IMR-90 (cell line): ENCODE data around the gene TYRP1. TPM values are rescaled to one million over a fixed set of nuclear protein-coding genes. Genes with fewer than 3 reads are reported as not detected.

Experiments
- ATAC-seq: fragments of 200-7000 bp; cut with Tn5 transposase; 2 replicates; pipeline ENCODE4 v1.9.1; 2020; ENCODE audit warnings: low read depth, mild to moderate bottlenecking, moderate library complexity
- BruUV-seq: library from RNA; stranded (reverse); fragments of 400-500 nt; replicated peaks from 2 replicates; lab custom pipeline; 2021; lab: Mats Ljungman, UMichigan
- CTCF ChIA-PET: fragments of 300-600 bp; formaldehyde crosslinking; extraction: SDS; loops from one replicate; lab custom pipeline; 2021; ENCODE audit warnings: antibody characterized with exemption; lab: Yijun Ruan, JAX
- POLR2A ChIA-PET: fragments of 300-600 bp; sonication (Branson Sonifier 250); formaldehyde crosslinking; loops from one replicate; lab custom pipeline; 2022; ENCODE audit warnings: antibody characterized with exemption; ENCODE audit not compliant: unreplicated experiment; lab: Charles Lee
- DNase-seq: peaks from one replicate; pipeline ENCODE4 v3.0.0; 2013
- H2AFZ ChIP-seq: replicated peaks from 2 replicates; pipeline ENCODE3; 2013; ENCODE audit warnings: low read length, mild to moderate bottlenecking; ENCODE audit not compliant: poor library complexity
- H2AK5ac ChIP-seq: 2 replicates; pipeline ENCODE4 v1.6.1; 2013; ENCODE audit warnings: low read depth, low read length, inconsistent platforms
- H2AK9ac ChIP-seq: replicated peaks from 2 replicates; pipeline ENCODE3; 2013; ENCODE audit warnings: mild to moderate bottlenecking, low read depth, low read length, moderate library complexity; ENCODE audit not compliant: poor library complexity
- H2BK120ac ChIP-seq: 2 replicates; pipeline ENCODE4 v1.6.1; 2013; ENCODE audit warnings: low read depth, low read length, inconsistent platforms
- H2BK15ac ChIP-seq: 3 replicates; pipeline ENCODE4 v1.6.1; 2013; ENCODE audit warnings: low read depth, low read length, inconsistent platforms
- H2BK20ac ChIP-seq: 2 replicates; pipeline ENCODE4 v1.6.1; 2013; ENCODE audit warnings: low read depth, mild to moderate bottlenecking, inconsistent platforms, low read length, moderate library complexity
- H2BK5ac ChIP-seq: 2 replicates; pipeline ENCODE4 v1.6.1; 2013; ENCODE audit warnings: mild to moderate bottlenecking, low read depth, low read length, inconsistent platforms; ENCODE audit not compliant: poor library complexity, severe bottlenecking
- H3K14ac ChIP-seq: replicated peaks from 2 replicates; pipeline ENCODE4 v1.6.1; 2013; ENCODE audit warnings: low read depth, low read length, inconsistent platforms
- H3K18ac ChIP-seq: 2 replicates; pipeline ENCODE4 v1.6.1; 2013; ENCODE audit warnings: low read depth, low read length, control low read depth
- H3K23ac ChIP-seq: 2 replicates; pipeline ENCODE4 v1.6.1; 2013; ENCODE audit warnings: low read depth, low read length, inconsistent platforms
- H3K27ac ChIP-seq: 2 replicates; pipeline ENCODE4 v1.5.1; 2013; ENCODE audit warnings: mild to moderate bottlenecking, control low read depth, low read length; ENCODE audit not compliant: insufficient read depth
- H3K27me3 ChIP-seq: 2 replicates; pipeline ENCODE4 v1.6.1; 2013; ENCODE audit warnings: low read length; ENCODE audit not compliant: control insufficient read depth, insufficient read depth
- H3K36me3 ChIP-seq: 2 replicates; pipeline ENCODE4 v1.6.1; 2013; ENCODE audit warnings: low read length, mixed read lengths; ENCODE audit not compliant: control insufficient read depth, insufficient read depth
- H3K4ac ChIP-seq: 2 replicates; pipeline ENCODE4 v1.6.1; 2013; ENCODE audit warnings: low read depth, low read length, inconsistent platforms
- H3K4me1 ChIP-seq: 2 replicates; pipeline ENCODE4 v1.6.1; 2013; ENCODE audit warnings: low read length, mixed read lengths; ENCODE audit not compliant: control insufficient read depth, insufficient read depth
- H3K4me2 ChIP-seq: 2 replicates; pipeline ENCODE4 v1.6.1; 2013; ENCODE audit warnings: low read depth, mild to moderate bottlenecking, control low read depth, low read length, moderate library complexity
- H3K4me3 ChIP-seq: 2 replicates; pipeline ENCODE4 v1.5.1; 2013; ENCODE audit warnings: low read depth, mild to moderate bottlenecking, control low read depth, low read length, moderate library complexity; ENCODE audit not compliant: insufficient read depth
- H3K56ac ChIP-seq: 2 replicates; pipeline ENCODE4 v1.6.1; 2013; ENCODE audit warnings: low read length, inconsistent platforms; ENCODE audit not compliant: insufficient read depth; ENCODE audit errors: extremely low read depth
- H3K79me1 ChIP-seq, 2 experiments: 2 replicates each; pipeline ENCODE4 v1.6.1; 2013; ENCODE audit warnings: low read length in 2 of 2, inconsistent platforms in 1 of 2, low read depth in 1 of 2
- H3K9ac ChIP-seq: 2 replicates; pipeline ENCODE4 v1.6.1; 2013; ENCODE audit warnings: low read depth, low read length, control low read depth
- H3K9me1 ChIP-seq: 2 replicates; pipeline ENCODE4 v1.6.1; 2013; ENCODE audit warnings: low read length, inconsistent platforms; ENCODE audit not compliant: insufficient read depth
- H3K9me3 ChIP-seq: 2 replicates; pipeline ENCODE4 v1.6.1; 2013; ENCODE audit warnings: low read length; ENCODE audit not compliant: control insufficient read depth, insufficient read depth
- H4K20me1 ChIP-seq: 2 replicates; pipeline ENCODE4 v1.6.1; 2013; ENCODE audit warnings: low read length, inconsistent platforms; ENCODE audit not compliant: insufficient read depth
- H4K5ac ChIP-seq: 2 replicates; pipeline ENCODE4 v1.6.1; 2013; ENCODE audit warnings: mild to moderate bottlenecking, low read depth, low read length, control low read depth
- H4K8ac ChIP-seq, 2 experiments: 2 replicates each; pipeline ENCODE4 v1.6.1; 2013; ENCODE audit warnings: low read depth in 2 of 2, low read length in 2 of 2, control low read depth in 1 of 2, inconsistent platforms in 1 of 2
- H4K91ac ChIP-seq: 2 replicates; pipeline ENCODE4 v1.6.1; 2013; ENCODE audit warnings: low read depth, low read length, inconsistent platforms; ENCODE audit not compliant: insufficient read depth
- BHLHE40 ChIP-seq: fragments of 150-350 bp; IDR thresholded peaks from 2 replicates; pipeline ENCODE4 v1.6.1; 2016; ENCODE audit warnings: mild to moderate bottlenecking, low read depth, low read length
- CEBPB ChIP-seq: IDR thresholded peaks from 2 replicates; pipeline ENCODE4 v1.6.1; 2012; ENCODE audit warnings: low read depth, low read length, improper control_type of control experiment
- CHD1 ChIP-seq: IDR thresholded peaks from 2 replicates; pipeline ENCODE4 v1.6.1; 2012; ENCODE audit warnings: low read depth, low read length, improper control_type of control experiment
- CTCF ChIP-seq: conservative IDR thresholded peaks from 2 replicates; pipeline ENCODE4 v1.5.1; 2012; ENCODE audit warnings: mild to moderate bottlenecking, low read depth, low read length, improper control_type of control experiment
- FOS ChIP-seq: fragments of 150-350 bp; IDR thresholded peaks from 2 replicates; pipeline ENCODE4 v1.6.1; 2016; ENCODE audit warnings: low read depth, low read length
- MAFK ChIP-seq: IDR thresholded peaks from 2 replicates; pipeline ENCODE4 v1.6.1; 2012; ENCODE audit warnings: low read depth, low read length, improper control_type of control experiment
- MAZ ChIP-seq: IDR thresholded peaks from 2 replicates; pipeline ENCODE4 v1.6.1; 2012; ENCODE audit warnings: low read depth, mild to moderate bottlenecking, low read length, improper control_type of control experiment, moderate library complexity, borderline replicate concordance
- MXI1 ChIP-seq: IDR thresholded peaks from 2 replicates; pipeline ENCODE4 v1.6.1; 2012; ENCODE audit warnings: low read depth, mild to moderate bottlenecking, low read length, moderate library complexity, borderline replicate concordance
- NFE2L2 ChIP-seq: fragments of 150-350 bp; IDR thresholded peaks from 2 replicates; pipeline ENCODE4 v1.6.1; 2016; ENCODE audit warnings: low read depth, mild to moderate bottlenecking, low read length
- POLR2A ChIP-seq: IDR thresholded peaks from 2 replicates; pipeline ENCODE4 v1.6.1; 2012; ENCODE audit warnings: mild to moderate bottlenecking, low read depth, low read length
- RAD21 ChIP-seq: IDR thresholded peaks from 2 replicates; pipeline ENCODE4 v1.6.1; 2012; ENCODE audit warnings: low read length, improper control_type of control experiment
- RCOR1 ChIP-seq: IDR thresholded peaks from 2 replicates; pipeline ENCODE4 v1.6.1; 2012; ENCODE audit warnings: mild to moderate bottlenecking, low read length, improper control_type of control experiment; ENCODE audit not compliant: insufficient replicate concordance
- RFX5 ChIP-seq: IDR thresholded peaks from 2 replicates; pipeline ENCODE4 v1.8.0; 2012; ENCODE audit warnings: low read depth, mild to moderate bottlenecking, low read length, moderate library complexity
- SMC3 ChIP-seq: fragments of 150-350 bp; IDR thresholded peaks from 2 replicates; pipeline ENCODE4 v1.6.1; 2016; ENCODE audit warnings: low read depth, mild to moderate bottlenecking, antibody characterized with exemption, low read length, moderate library complexity
- USF2 ChIP-seq: fragments of 150-350 bp; IDR thresholded peaks from 2 replicates; pipeline ENCODE4 v1.6.1; 2017; ENCODE audit warnings: mild to moderate bottlenecking, antibody characterized with exemption, low read length, low read depth
- dilution Hi-C: fragments of 300-500 bp; cut with HindIII; formaldehyde crosslinking; loops from one replicate; pipeline ENCODE4 v1.14.3; 2018; ENCODE audit warnings: low sequenced_read_pairs; ENCODE audit not compliant: unreplicated experiment
- in situ Hi-C: fragments of 300-500 bp; cut with MboI; formaldehyde crosslinking; loops from 3 replicates; pipeline ENCODE4 v1.14.3; 2019; ENCODE audit warnings: low sequenced_read_pairs, inconsistent platforms, mixed read lengths
- intact Hi-C: fragments of 100-400 bp; cut with micrococcal nuclease; formaldehyde crosslinking; loops from 2 replicates; pipeline ENCODE4 v1.10.0; 2022
- polyA plus RNA-seq, 3 experiments: library from polyadenylated mRNA; depleted of rRNA; stranded (reverse); fragments of >200 nt; gene quantifications; 2 replicates each; pipeline ENCODE4 v1.2.3, GENCODE V29; 2012; ENCODE audit warnings: low replicate concordance in 1 of 3
- total RNA-seq: library from RNA; depleted of rRNA; stranded (reverse); fragments of >200 nt; gene quantifications from 2 replicates; pipeline ENCODE4 v1.2.3, GENCODE V29; 2012
- TF ChIP-seq, protein P1 (sequence below): fragments of 150-350 bp; IDR thresholded peaks from 2 replicates; pipeline ENCODE4 v1.6.1; 2016; ENCODE audit warnings: low read depth, mild to moderate bottlenecking, low read length, moderate library complexity, borderline replicate concordance

TYRP1 gene
- total and polyA plus RNA-seq, 2 of the 4 experiments (the other 2 are of a cell fraction) = 0.60 to 0.90 TPM

DNA sequence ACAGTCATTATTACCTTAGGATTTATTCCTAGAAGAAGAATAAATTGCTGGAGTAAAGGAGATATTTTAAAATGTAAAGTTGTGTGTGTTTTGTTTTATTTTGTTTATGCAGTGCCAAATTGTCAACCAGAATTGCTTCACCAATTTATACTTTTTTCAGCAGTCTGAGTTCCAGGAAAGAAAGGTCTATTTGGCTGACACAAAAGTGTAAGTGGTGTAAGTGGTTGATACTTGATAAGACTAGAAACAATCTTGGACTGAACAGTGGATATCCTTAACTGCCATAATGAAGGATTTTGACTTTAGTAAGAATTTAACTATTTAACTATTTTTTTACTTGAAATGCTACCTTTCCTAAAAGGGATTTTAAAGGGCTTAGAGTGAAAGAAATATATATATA, 37.7 kb downstream of the TYRP1 start:
- H2BK20ac ChIP-seq = no peak overlapping the region
- no peak overlapping the region for H3K18ac ChIP-seq
- no peak overlapping the region for H3K23ac ChIP-seq
- H3K9ac ChIP-seq = no peak overlapping the region
- no peaks in the 10 kb centered on the region for H3K79me1 ChIP-seq
- intact Hi-C loops = no loop called here
- no peak overlapping the region for H3K56ac ChIP-seq
- H4K20me1 ChIP-seq = no peaks in the 10 kb centered on the region
- no peak overlapping the region for H3K4me2 ChIP-seq
- ATAC-seq = no peak
- H2BK15ac ChIP-seq = no peak overlapping the region
- no peak overlapping the region for H2BK5ac ChIP-seq
- H3K4me1 ChIP-seq = no peaks in the 10 kb centered on the region
- H4K8ac ChIP-seq = no peak overlapping the region
- no peak overlapping the region for H4K91ac ChIP-seq
- H2AK5ac ChIP-seq = no peak overlapping the region
- dilution Hi-C loops = no loop called here
- H3K4ac ChIP-seq = no peak overlapping the region
- H4K5ac ChIP-seq = no peak overlapping the region
- ChIA-PET CTCF (no interaction called here), POLR2A (no interaction called here)
- TF ChIP-seq MAZ (no peak), NFE2L2 (no peak), MAFK (no peak), RAD21 (no peak), CHD1 (no peak), SMC3 (no peak), USF2 (no peak), FOS (no peak), POLR2A (no peak), RCOR1 (no peak), CEBPB (no peak), BHLHE40 (no peak), MXI1 (no peak), RFX5 (no peak), CTCF (no peak)
- TF ChIP-seq, protein P1, sequence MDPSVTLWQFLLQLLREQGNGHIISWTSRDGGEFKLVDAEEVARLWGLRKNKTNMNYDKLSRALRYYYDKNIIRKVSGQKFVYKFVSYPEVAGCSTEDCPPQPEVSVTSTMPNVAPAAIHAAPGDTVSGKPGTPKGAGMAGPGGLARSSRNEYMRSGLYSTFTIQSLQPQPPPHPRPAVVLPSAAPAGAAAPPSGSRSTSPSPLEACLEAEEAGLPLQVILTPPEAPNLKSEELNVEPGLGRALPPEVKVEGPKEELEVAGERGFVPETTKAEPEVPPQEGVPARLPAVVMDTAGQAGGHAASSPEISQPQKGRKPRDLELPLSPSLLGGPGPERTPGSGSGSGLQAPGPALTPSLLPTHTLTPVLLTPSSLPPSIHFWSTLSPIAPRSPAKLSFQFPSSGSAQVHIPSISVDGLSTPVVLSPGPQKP = no peak
- DNase-seq = no peak
- H3K14ac ChIP-seq = no peak overlapping the region
- H3K9me1 ChIP-seq = no peaks in the 10 kb centered on the region
- in situ Hi-C loops = no loop called here
- no peak overlapping the region for H2BK120ac ChIP-seq
- no peak overlapping the region for H3K4me3 ChIP-seq
- H2AK9ac ChIP-seq = no peak overlapping the region
- BruUV-seq = no TSS peak
- no peak overlapping the region for H3K27ac ChIP-seq
- no peaks in the 10 kb centered on the region for H3K36me3 ChIP-seq
- H2AFZ ChIP-seq = no peak overlapping the region
- H3K9me3 ChIP-seq = peaks cover 6% of the 10 kb centered on the region
- H3K27me3 ChIP-seq = no peaks in the 10 kb centered on the region
